Effector memory CD4-positive, alpha-beta T cell (primary cell): ENCODE data around the gene PAAF1.

Experiments used
- DNase-seq, 3 donors: peaks; one replicate each; pipeline ENCODE4 v3.0.0-alpha.2; 2020
- H3K27ac ChIP-seq: 2 replicates; pipeline ENCODE4 v1.7.0; 2013; ENCODE audit warnings: mild to moderate bottlenecking, low read length, moderate library complexity; ENCODE audit not compliant: insufficient read depth, poor library complexity, severe bottlenecking
- H3K27me3 ChIP-seq: replicated peaks from 2 replicates; pipeline ENCODE4 v1.7.0; 2013; ENCODE audit warnings: mild to moderate bottlenecking, low read length; ENCODE audit not compliant: insufficient read depth, control insufficient read depth, poor library complexity, severe bottlenecking
- H3K36me3 ChIP-seq: 2 replicates; pipeline ENCODE4 v1.7.0; 2013; ENCODE audit warnings: mild to moderate bottlenecking, low read length, moderate library complexity; ENCODE audit not compliant: control insufficient read depth, insufficient read depth
- H3K4me1 ChIP-seq: 2 replicates; pipeline ENCODE4 v1.7.0; 2013; ENCODE audit warnings: low read length, mild to moderate bottlenecking; ENCODE audit not compliant: control insufficient read depth, insufficient read depth, poor library complexity, severe bottlenecking
- H3K4me3 ChIP-seq: 2 replicates; pipeline ENCODE4 v1.7.0; 2013; ENCODE audit warnings: low read length, low read depth, mild to moderate bottlenecking; ENCODE audit not compliant: insufficient read depth, poor library complexity, severe bottlenecking
- H3K9me3 ChIP-seq: 2 replicates; pipeline ENCODE4 v1.7.0; 2013; ENCODE audit warnings: mild to moderate bottlenecking, low read length, moderate library complexity; ENCODE audit not compliant: control insufficient read depth
- total RNA-seq, 3 donors: gene quantifications; one replicate each; lab custom pipeline; 2026; lab: John Stamatoyannopoulos, UW

The PAAF1 gene, protein sequence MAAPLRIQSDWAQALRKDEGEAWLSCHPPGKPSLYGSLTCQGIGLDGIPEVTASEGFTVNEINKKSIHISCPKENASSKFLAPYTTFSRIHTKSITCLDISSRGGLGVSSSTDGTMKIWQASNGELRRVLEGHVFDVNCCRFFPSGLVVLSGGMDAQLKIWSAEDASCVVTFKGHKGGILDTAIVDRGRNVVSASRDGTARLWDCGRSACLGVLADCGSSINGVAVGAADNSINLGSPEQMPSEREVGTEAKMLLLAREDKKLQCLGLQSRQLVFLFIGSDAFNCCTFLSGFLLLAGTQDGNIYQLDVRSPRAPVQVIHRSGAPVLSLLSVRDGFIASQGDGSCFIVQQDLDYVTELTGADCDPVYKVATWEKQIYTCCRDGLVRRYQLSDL
- total RNA-seq: 5.5 to 11.2 (median 8.8) reads per million in 3 donors

DNA sequence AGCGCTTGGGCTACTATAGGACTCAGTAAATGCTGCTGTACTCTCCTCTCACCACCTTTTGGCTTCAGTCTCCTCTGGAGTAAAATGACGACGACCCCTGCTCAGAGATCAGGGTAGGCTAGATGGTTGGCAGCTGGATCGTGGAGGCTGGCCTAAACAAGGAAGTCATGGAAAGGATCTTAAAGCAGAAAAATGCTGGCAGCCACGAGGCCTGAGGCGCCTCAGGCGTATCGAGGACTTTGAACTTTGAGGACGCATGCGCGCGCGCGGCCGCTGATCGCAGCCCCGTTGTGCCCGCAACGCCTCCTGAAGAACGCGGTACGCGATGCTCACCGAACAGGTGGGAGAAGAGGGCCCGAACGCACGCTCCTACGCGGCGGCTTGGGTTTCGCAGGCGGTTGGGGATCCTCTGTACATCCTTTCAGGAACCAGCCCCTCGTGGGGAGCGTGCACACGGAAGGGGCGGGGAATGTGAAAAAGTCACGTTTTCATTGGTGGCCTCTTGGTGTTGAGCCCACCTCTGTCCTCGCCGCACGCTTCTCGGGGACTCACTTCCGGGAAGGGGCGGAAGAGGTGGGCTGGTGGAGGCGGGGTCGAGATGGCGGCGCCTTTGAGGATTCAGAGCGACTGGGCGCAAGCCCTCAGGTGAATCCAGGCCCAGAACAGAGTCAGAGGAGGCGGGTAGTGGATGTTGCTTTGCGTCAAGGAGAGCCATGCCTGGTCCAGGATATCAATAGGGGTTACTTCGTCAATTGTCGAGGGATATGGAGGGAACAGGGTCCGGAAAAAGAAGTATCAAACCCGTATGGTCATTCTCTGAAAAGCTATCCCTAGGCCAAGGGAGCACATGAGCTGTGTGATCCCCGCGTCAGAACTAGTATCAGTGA is at the start of gene PAAF1, which contains the start of gene COA4:
TSS of gene PAAF1 (plus strand) at position 576 of the 887 bp plus-strand sequence. CDS start at position 599, 23 bp downstream.
TSS of gene COA4 (minus strand) at position 423 of the 887 bp plus-strand sequence. CDS start 3,468 bp downstream, outside the sequence.
- H3K4me1 ChIP-seq: peaks cover 24% of the 10 kb centered on the region
- no peaks in the 10 kb centered on the region for H3K9me3 ChIP-seq
- H3K27me3 ChIP-seq: no peaks in the 10 kb centered on the region
- peak within 1 kb of the TSS; percentile 74 for H3K4me3 ChIP-seq
- H3K36me3 ChIP-seq: peaks cover 18% of the 10 kb centered on the region
- peak; percentile 87 to 91 (median 91) for DNase-seq
- peak within 1 kb of the TSS; percentile 76 for H3K27ac ChIP-seq

DNA sequence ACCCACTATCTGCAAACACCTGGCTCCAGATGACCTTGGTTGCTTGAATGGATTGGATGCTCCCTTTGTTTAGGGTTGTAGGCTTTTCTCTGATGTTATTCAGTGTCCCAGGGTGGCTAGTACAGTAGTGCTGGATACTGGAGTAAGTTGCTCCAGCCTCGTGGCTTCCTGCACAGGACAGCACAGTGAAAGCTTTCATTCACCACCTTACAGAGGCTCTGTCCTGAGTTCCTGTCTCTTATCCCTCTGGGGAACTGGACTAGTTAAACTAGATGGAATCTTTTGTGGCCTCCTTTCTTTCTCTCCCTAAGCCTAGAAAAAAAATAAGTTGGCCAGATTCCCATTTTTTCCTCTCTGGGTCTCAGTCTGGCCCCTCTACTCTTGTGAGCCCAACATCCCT is 46.5 kb upstream of the PAAF1 start:
- H3K36me3 ChIP-seq: peaks cover 21% of the 10 kb centered on the region
- no peaks in the 10 kb centered on the region for H3K27me3 ChIP-seq
- H3K4me1 ChIP-seq: no peaks in the 10 kb centered on the region
- no peak for DNase-seq
- H3K9me3 ChIP-seq: no peaks in the 10 kb centered on the region
- no peak overlapping the region for H3K4me3 ChIP-seq
- H3K27ac ChIP-seq: no peak overlapping the region

DNA sequence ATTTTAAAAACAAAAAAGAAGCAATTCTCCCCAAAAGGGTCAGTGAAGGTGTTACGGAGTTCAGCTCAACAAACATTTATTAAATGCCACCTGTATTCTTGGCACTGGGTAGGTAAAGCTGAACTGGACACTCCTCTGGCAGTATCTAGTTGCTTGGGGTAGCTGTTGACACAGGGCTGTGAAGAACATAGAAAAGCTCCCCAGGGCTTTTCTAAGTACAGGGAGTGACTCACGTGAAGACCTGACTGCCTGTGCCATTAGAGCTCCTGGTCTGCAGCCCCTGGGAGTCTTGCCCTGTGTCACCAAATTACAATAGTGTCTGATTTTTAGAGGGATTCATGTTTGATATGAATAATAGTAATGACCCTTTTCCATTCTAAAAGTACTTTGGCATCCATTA is 43.7 kb upstream of the PAAF1 start:
- Histone ChIP-seq H3K27ac (no peak overlapping the region), H3K9me3 (no peaks in the 10 kb centered on the region), H3K4me3 (no peak overlapping the region), H3K4me1 (no peaks in the 10 kb centered on the region), H3K36me3 (peaks cover 13% of the 10 kb centered on the region), H3K27me3 (no peaks in the 10 kb centered on the region)
- no peak for DNase-seq

DNA sequence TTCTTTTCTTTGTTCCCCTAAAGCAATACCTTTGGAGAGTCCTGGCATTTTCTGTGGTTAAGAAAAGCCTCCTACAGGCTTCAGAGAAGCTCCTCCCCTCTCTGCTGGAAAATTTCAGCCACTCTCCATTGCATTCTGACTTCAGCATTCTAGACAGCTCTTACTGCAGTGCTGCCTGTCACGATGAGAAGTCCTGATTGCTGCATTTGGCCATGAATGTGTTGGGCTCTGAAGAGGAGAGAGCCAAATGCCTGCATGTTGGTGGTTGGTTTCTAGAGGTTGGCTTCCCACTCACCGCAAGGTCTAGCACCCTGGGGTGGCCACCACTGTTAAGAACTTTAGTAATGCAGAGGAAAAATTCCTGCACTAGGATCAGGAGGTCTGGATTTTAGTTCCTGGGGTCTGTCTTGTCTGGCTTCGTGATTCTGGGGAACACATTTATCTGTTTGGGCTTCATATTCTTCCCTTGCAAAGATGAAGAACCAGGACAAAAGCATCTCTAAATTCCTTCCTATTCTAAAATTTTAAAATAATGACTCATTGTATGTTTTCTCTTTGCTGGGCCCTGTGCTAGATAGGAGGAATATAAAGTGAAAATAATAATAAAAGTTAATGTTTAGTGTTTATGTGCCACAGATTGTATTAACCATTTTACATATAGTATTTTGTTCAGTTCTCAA is 38.2 kb upstream of the PAAF1 start:
- DNase-seq: no peak
- H3K27me3 ChIP-seq: no peaks in the 10 kb centered on the region

DNA sequence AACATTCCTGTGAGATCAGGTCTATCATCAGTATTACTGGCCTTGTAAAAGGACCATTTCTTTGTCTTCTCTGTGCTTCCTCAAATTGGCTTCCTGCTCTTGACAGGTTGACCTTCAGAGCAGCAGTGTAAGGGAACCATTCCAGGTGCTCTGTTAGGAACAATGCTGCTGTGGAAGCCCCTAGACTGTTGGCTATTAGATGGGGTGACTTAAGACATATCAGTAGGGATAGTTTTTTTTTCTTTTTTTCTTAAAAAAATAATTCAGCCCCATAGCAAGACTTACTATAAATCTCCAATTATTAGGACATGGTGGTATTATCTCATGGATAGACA is 37.7 kb upstream of the PAAF1 start:
- Histone ChIP-seq H3K4me3 (no peak overlapping the region), H3K27ac (no peak overlapping the region), H3K9me3 (no peaks in the 10 kb centered on the region), H3K4me1 (no peaks in the 10 kb centered on the region), H3K27me3 (no peaks in the 10 kb centered on the region), H3K36me3 (peaks cover 10% of the 10 kb centered on the region)
- DNase-seq: no peak

More for the DNA sequence above, 38.2 kb upstream of the PAAF1 start:
- Histone ChIP-seq H3K9me3 (no peaks in the 10 kb centered on the region), H3K36me3 (peaks cover 7% of the 10 kb centered on the region), H3K4me1 (no peaks in the 10 kb centered on the region), H3K27ac (no peak overlapping the region), H3K4me3 (no peak overlapping the region)

DNA sequence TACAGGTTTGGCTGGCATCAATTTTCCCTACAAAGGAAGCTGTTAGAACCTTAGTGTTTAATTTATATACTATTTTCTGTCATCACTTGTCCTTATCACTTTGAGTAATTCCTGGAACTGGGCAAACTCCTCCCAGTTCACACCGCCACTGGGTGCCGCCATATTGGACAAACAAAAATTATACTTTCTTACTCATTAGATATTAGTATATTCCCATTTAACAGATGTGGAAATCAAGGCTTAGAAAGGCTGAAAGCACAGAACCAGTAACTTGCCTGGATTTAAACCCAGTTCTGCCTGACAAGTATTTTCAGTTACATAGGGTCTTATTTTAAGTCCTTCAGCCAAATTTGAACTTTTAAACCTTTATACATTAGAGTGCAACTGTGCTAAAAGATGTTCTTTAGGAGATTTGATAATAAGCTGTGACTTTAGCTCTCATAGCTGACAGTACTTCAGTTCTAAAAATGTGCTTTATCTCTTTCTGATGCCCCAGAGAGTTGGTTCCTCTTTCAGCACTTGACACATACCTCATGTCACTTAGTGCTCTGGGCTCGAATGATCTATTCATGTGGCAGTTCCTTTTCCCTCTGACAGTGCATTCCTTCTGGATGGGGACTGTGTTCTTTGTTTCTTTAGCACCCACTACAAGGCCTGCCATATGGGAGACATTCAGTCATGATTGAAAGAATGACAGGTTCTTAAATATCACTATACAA is 25.6 kb upstream of the PAAF1 start:
- Histone ChIP-seq H3K4me3 (no peak overlapping the region), H3K27me3 (no peaks in the 10 kb centered on the region), H3K27ac (no peak overlapping the region), H3K4me1 (no peaks in the 10 kb centered on the region), H3K36me3 (peaks cover 14% of the 10 kb centered on the region), H3K9me3 (no peaks in the 10 kb centered on the region)
- no peak for DNase-seq

DNA sequence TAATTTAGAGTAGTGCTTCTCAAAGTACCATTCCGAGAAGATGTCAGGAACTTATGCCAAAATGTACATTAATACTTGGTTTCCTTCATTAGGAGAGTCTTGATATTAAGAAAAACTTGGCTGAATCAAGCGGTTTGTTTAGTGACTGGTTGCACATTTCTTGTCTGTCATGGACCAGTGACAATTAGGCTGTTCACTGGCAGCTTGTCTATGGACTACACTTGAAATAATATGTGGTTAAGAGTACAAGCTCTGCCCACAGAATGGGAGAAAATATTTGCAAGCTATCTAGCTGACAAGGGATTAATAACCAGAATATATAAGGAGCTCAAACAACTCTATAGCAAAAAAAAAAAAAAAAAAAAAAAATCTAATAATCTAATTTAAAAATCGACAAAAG is 24.8 kb upstream of the PAAF1 start:
- Histone ChIP-seq H3K36me3 (peaks cover 9% of the 10 kb centered on the region), H3K4me3 (no peak overlapping the region), H3K27ac (no peak overlapping the region), H3K9me3 (no peaks in the 10 kb centered on the region), H3K27me3 (no peaks in the 10 kb centered on the region), H3K4me1 (no peaks in the 10 kb centered on the region)
- no peak for DNase-seq

DNA sequence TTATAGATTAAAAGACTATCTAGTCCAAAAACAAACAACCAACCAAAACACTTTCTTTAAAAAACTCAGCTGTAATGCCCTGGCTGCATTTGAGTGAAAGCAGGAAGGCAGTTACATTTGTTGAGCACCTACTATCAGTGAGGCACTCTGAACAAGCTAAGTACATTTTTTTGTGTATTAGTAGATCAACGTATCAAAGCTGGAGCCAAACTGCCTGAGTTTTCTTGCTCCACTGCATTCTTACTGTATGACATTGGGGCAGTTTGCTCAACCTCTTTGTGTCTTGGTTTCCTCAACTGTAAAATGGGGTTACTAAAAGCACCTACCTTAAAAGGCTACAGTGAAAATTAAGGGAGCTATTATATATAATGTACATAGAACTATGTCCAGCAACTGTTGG is 22.1 kb upstream of the PAAF1 start:
- Histone ChIP-seq H3K4me1 (no peaks in the 10 kb centered on the region), H3K9me3 (no peaks in the 10 kb centered on the region), H3K27me3 (no peaks in the 10 kb centered on the region), H3K27ac (no peak overlapping the region), H3K4me3 (no peak overlapping the region), H3K36me3 (peaks cover 9% of the 10 kb centered on the region)
- no peak for DNase-seq

DNA sequence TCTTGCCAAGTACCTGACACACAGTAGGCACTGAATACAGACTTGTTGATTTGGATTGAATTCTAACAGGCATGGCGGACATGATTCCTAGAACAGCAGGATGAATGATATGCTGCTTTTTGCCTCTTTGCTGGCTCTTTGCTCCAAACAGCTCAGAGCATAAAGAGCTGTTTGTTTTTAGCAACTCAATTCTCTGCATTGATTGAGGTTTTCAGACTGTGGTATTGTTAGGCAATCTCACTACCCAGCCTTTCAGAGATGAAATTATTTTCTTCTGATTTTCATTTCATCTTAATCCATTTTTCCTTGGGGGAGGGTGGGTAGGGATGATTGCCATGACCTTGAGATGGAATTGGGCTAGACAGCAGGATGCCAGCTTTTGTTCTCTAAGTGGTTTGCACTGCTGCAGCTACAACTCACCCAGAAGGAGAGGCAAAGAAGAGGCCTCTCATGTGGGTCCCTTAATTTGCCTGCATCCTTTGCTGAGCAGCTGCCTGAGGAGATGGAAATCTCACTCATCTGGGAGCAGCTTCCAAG is 20.7 kb upstream of the PAAF1 start:
- H3K9me3 ChIP-seq: no peaks in the 10 kb centered on the region
- H3K27ac ChIP-seq: no peak overlapping the region
- DNase-seq: no peak
- peaks cover 7% of the 10 kb centered on the region for H3K36me3 ChIP-seq
- H3K4me3 ChIP-seq: no peak overlapping the region
- no peaks in the 10 kb centered on the region for H3K4me1 ChIP-seq
- H3K27me3 ChIP-seq: no peaks in the 10 kb centered on the region
